WTC11 (cell line): ENCODE results near the gene LY9.

Experiments
- ATF2 ChIP-seq: sonication (generic); formaldehyde crosslinking; IDR thresholded peaks from 2 replicates; pipeline ENCODE4 v1.8.1; 2022; ENCODE audit warnings: low read depth, missing genetic modification reagents, borderline replicate concordance
- CTCF ChIP-seq: fragments of 200-600 bp; IDR thresholded peaks from 2 replicates; pipeline ENCODE4 v1.8.0; 2022; ENCODE audit warnings: antibody characterized with exemption
- ETV6 ChIP-seq: sonication (generic); formaldehyde crosslinking; IDR thresholded peaks from 2 replicates; pipeline ENCODE4 v1.8.1; 2022; ENCODE audit warnings: mild to moderate bottlenecking, missing genetic modification reagents
- FOXP4 ChIP-seq: sonication (generic); formaldehyde crosslinking; IDR thresholded peaks from 2 replicates; pipeline ENCODE4 v1.8.0; 2022; ENCODE audit warnings: mild to moderate bottlenecking, missing genetic modification reagents
- HMGA2 ChIP-seq: fragments of 250-450 bp; sonication (Bioruptor Pico); IDR thresholded peaks from 2 replicates; pipeline ENCODE4 v1.4.0; 2021; ENCODE audit warnings: mild to moderate bottlenecking, moderate library complexity
- IRF2 ChIP-seq: sonication (generic); formaldehyde crosslinking; IDR thresholded peaks from 2 replicates; pipeline ENCODE4 v1.8.0; 2022; ENCODE audit warnings: low read depth, missing genetic modification reagents, borderline replicate concordance
- SOX15 ChIP-seq: fragments of 250-450 bp; sonication (Bioruptor Pico); IDR thresholded peaks from 2 replicates; pipeline ENCODE4 v1.9.0; 2021; ENCODE audit warnings: mild to moderate bottlenecking
- ZNF532 ChIP-seq: fragments of 250-450 bp; sonication (Bioruptor Pico); IDR thresholded peaks from 2 replicates; pipeline ENCODE4 v1.9.0; 2021; ENCODE audit warnings: mild to moderate bottlenecking, borderline replicate concordance

- TF ChIP-seq CTCF (no peak), ATF2 (no peak), IRF2 (no peak), ETV6 (no peak), HMGA2 (no peak), ZNF532 (no peak), FOXP4 (CRISPR knock-in tag) (no peak), SOX15 (no peak)
Measured at GRCh38 chr1:160800142-160800541, 4.2 kb downstream of the LY9 start.
